ENCODE measurements around the gene SLC49A4. TPM values are rescaled to one million over a fixed set of nuclear protein-coding genes. Genes with fewer than 3 reads are reported as not detected.

The SLC49A4 gene
- total RNA-seq, 4 donors from 2014 or later: 28.0 to 41.8 (median 37.9) TPM

GRCh38 chr3:122868322-122868721, 73.5 kb downstream of the SLC49A4 start:
- DNase-seq (ENCODE audit: low spot score in 2 of 2): no peak
- TF ChIP-seq POLR2A (IDR thresholded peaks at IDR 0.05): no peak
- TF ChIP-seq CTCF (IDR thresholded peaks at IDR 0.05): no peak
- H3K4me3 ChIP-seq (ENCODE audit: low read depth, poor library complexity, severe bottlenecking): no peak overlapping the region
- intact Hi-C loops (cut with DNase I; ENCODE audit: low total_unique reads): no loop called here

DNA sequence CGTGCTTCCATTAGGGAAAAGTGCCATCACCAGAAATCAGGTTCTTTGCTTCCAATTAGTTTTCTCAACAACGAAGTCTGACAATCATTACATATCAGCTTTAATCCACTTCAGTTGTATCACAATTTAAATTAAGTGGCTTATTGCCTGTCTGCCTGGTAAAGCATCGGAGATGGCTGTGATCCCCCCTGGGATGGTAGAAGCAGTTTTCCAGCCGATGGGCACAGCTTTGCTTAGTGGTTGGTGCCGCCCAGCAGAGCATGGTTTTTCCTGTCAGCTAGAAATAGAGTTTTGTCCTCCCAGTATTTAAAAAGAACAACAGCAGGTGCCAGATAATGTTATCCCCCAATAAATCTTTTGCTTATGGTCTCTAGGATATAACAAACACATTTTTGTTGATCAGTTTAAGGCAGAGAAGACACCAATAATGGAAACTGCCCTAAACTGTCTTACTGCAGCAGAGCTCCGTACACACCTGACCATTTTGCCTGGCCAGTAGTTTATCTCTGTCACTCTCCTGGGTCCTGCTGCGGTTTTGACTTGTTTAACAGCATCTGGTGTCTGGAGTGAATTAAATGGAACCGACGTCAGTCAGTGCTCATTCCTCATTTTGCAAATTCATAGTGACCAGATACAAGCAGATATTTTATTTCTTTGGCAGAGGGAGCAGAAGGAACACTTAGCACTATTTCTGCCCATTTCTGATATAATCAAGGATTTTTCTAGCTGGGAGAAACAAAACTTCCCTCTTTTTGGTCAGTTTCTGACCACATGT, 79.1 kb downstream of the SLC49A4 start:
- WGBS, 2 donors: 82 to 86% methylated on average over 9 of the region's 9 CpGs
- intact Hi-C loops (cut with DNase I; ENCODE audit: low total_unique reads): no loop called here
- no peak overlapping the region for H3K4me3 ChIP-seq (ENCODE audit: low read depth, poor library complexity, severe bottlenecking)
- TF ChIP-seq POLR2A (IDR thresholded peaks at IDR 0.05) (no peak), CTCF (IDR thresholded peaks at IDR 0.05) (no peak)
- DNase-seq (ENCODE audit: low spot score in 2 of 2): no peak

DNA sequence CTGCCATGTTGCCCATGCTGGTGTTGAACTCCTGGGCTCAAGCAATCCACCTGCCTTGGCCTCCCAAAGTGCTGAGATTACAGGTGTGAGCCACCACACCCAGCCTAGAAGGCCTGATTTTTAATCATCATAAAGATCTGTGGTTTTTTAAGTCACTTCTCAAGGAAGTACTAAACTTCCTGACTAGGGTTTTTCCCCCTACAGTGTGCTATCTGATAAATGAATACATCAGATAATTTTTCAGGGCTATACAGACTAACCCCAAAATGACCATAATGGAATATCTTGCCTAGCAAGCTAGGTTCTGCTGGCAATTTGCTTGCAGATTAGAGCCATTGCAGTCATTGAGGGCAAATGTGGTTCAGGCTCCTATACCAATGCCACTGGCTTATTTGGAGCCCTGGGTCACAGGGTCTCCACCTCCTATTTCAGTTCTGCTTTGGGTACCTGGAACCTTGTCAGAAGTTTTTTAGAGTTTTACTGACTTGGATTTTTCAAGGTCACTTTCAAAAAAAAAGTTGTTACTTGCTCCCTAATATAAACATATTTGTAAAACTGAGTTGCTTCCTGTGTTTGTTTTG, 80.8 kb downstream of the SLC49A4 start:
- no peak overlapping the region for H3K4me3 ChIP-seq (ENCODE audit: low read depth, poor library complexity, severe bottlenecking)
- intact Hi-C loops (cut with DNase I; ENCODE audit: low total_unique reads): no loop called here

DNA sequence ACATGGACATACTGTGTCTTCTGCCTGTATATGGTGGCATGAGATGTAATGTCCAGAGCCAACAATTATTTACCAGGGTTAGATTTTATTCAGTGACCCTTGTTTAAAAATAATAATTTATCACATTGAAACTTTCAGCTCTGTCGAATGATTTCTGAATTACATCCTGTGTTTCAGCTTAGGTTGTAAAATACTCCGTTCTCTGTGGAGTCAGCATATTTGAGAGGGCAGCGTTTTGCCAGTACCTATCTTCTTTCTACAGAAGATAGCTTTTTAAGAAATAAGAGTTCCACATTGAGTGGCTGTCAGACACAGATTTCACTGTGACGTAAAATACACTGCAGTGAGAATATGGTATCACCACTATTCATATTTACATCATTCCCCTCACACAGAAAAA, 85.3 kb downstream of the SLC49A4 start:
- WGBS, 2 donors: 94 to 96% methylated on average over 4 of the region's 4 CpGs
- intact Hi-C loops (cut with DNase I; ENCODE audit: low total_unique reads): no loop called here
- DNase-seq (ENCODE audit: low spot score in 2 of 2): no peak
- no peak overlapping the region for H3K4me3 ChIP-seq (ENCODE audit: low read depth, poor library complexity, severe bottlenecking)
- TF ChIP-seq CTCF (IDR thresholded peaks at IDR 0.05) (no peak), POLR2A (IDR thresholded peaks at IDR 0.05) (no peak)

More for the DNA sequence above, 80.8 kb downstream of the SLC49A4 start:
- DNase-seq (ENCODE audit: low spot score in 2 of 2): no peak
- TF ChIP-seq CTCF (IDR thresholded peaks at IDR 0.05) (no peak), POLR2A (IDR thresholded peaks at IDR 0.05) (no peak)

DNA sequence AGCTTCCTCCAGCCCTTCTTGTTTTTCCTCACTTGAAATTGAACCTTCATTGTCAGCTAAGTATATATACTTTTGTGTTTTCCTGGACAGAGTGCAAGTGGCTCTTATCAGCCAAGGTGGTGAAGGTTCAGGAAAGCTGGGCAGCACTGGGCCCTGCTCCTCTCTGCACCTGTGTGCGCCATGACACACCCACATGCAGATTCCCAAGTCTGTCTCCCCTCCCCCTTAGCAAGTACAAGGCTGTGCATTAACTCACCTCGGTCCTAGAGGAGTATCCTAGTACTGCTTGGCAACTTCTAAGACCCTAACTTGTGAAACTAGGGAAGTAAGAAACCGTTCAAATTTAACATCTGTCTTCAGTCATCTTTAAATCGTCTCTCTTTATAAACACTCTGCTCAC, 85.8 kb downstream of the SLC49A4 start:
- H3K4me3 ChIP-seq (ENCODE audit: low read depth, poor library complexity, severe bottlenecking): no peak overlapping the region
- no peak for TF ChIP-seq POLR2A (IDR thresholded peaks at IDR 0.05)
- no peak for TF ChIP-seq CTCF (IDR thresholded peaks at IDR 0.05)
- DNase-seq (ENCODE audit: low spot score in 2 of 2): no peak
- intact Hi-C loops (cut with DNase I; ENCODE audit: low total_unique reads): no loop called here
- 79 to 82% methylated on average over 4 of the region's 4 CpGs for WGBS, 2 donors

Measured in lower leg skin (tissue), 4 donors.